RWPE1 (cell line): ENCODE data around the gene SBNO2.

Experiments
- CTCF ChIA-PET: fragments of 350-600 bp; sonication (Branson Sonifier 250); formaldehyde crosslinking; extraction: SDS; loops from one replicate; lab custom pipeline; 2021; lab: Yijun Ruan, JAX
- POLR2A ChIA-PET: fragments of 400-600 bp; formaldehyde crosslinking; extraction: SDS; loops from one replicate; lab custom pipeline; 2020; ENCODE audit warnings: antibody characterized with exemption; ENCODE audit not compliant: low non-redundant PET; lab: Yijun Ruan, JAX
- DNase-seq: peaks from one replicate; pipeline ENCODE4 v3.0.0; 2012; ENCODE audit warnings: low spot score
- H3K27ac ChIP-seq: fragments of 450-650 bp; 2 replicates; pipeline ENCODE4 v1.5.1; 2017
- TF ChIP-seq, protein P1 (sequence below): fragments of 450-650 bp; conservative IDR thresholded peaks from 2 replicates; pipeline ENCODE4 v1.5.1; 2017; ENCODE audit warnings: low read depth, mild to moderate bottlenecking

The SBNO2 gene

DNA sequence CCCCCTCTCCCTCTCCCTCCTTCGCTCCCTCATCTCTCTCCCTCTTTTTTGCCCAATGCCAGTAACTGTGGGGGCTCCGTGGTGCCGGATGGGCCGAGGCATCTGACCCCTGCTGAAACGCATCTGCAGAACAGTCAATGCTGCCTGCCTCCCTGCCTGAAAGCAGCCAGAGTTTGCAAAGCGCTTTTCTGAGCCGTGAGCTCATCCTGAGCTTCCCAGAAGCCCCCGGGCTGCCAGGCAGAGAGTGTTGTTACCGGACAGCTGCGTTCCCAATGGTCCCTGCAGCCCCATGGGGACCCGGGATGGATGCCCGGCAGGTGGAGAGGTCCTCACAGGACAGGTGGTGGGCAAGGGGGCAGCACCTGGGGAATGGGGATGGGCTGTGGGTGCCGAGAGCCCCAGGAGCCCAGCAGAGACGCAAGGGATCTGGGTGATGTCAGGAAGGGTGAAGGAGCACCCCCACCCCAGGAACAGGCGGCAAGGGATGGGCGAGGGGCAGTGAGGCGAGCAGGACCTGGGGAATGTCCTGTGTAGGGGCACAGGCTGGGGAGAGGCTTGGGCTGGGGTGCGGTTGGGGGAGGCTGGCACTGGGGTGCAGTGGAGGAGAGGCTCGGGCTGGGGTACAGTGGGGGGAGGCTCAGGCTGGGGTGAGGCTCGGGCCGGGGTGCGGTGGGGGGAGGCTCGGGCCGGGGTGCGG is 37.3 kb downstream of the SBNO2 start:
- H3K27ac ChIP-seq: peak overlapping the region; percentile 93
- ChIA-PET CTCF (no interaction called here), POLR2A (no interaction called here)
- TF ChIP-seq, protein P1, sequence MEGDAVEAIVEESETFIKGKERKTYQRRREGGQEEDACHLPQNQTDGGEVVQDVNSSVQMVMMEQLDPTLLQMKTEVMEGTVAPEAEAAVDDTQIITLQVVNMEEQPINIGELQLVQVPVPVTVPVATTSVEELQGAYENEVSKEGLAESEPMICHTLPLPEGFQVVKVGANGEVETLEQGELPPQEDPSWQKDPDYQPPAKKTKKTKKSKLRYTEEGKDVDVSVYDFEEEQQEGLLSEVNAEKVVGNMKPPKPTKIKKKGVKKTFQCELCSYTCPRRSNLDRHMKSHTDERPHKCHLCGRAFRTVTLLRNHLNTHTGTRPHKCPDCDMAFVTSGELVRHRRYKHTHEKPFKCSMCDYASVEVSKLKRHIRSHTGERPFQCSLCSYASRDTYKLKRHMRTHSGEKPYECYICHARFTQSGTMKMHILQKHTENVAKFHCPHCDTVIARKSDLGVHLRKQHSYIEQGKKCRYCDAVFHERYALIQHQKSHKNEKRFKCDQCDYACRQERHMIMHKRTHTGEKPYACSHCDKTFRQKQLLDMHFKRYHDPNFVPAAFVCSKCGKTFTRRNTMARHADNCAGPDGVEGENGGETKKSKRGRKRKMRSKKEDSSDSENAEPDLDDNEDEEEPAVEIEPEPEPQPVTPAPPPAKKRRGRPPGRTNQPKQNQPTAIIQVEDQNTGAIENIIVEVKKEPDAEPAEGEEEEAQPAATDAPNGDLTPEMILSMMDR: no peak
- DNase-seq: no peak

DNA sequence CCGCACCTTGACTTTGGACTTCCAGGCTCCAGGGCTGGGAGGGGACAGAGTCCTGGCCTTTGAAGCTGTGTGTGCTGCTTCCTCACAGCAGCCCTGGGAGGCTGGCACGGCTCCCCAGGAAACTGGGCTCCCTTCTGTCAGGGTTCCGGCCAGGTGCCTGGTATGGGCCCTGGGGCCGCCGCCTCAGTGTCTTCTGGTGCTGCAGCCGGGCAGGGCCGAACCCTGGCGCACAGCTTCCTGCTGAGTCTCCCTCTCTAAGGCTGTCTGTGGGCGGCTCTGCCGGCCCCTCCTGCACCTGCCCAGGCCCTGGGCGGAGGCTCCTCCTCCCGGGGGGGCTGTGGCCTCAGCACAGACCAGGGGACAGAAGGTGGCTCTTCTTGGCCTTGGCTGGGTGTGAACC is 37.9 kb downstream of the SBNO2 start:
- peak overlapping the region; percentile 93 for H3K27ac ChIP-seq
- ChIA-PET POLR2A (no interaction called here), CTCF (no interaction called here)
- TF ChIP-seq, protein P1: no peak
- no peak for DNase-seq

GRCh38 chr19:1135454-1135853 is 38.6 kb downstream of the SBNO2 start:
- TF ChIP-seq, protein P1: no peak
- H3K27ac ChIP-seq: peak overlapping the region; percentile 93
- no peak for DNase-seq
- CTCF ChIA-PET: no interaction called here
- POLR2A ChIA-PET: no interaction called here

DNA sequence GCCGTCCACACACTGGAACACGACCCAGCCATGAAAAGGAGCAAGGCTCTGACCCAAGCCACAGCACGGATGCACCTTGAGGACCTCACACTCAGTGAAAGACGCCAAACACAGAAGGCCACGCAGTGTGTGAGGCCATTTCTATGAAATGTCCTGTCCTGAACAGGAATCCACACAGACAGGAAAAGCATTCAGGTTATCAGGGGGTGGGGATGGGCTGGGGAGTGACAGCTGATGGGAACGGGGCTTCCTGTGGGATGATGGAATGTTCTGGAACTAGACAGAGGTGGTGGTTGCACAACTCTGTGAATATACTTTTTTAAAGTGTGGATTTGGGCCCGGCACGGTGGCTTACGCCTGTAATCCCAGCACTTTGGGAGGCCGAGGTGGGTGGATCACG is 39.6 kb downstream of the SBNO2 start:
- POLR2A ChIA-PET: no interaction called here
- CTCF ChIA-PET: interaction anchor here (1.4 kb wide), 1 partner anchor 21 kb away, joined by 7 read pairs; no protein-coding TSS in a partner anchor

GRCh38 chr19:1133471-1133929 is 40.6 kb downstream of the SBNO2 start:
- ChIA-PET POLR2A (interaction anchor here (0.6 kb wide), 1 partner anchor 98 kb away, joined by 3 read pairs; no protein-coding TSS in a partner anchor), CTCF (interaction anchor here (0.6 to 1.4 kb wide), 2 partner anchors 21 to 33 kb away, joined by 4 to 7 read pairs; no protein-coding TSS in a partner anchor)
- TF ChIP-seq, protein P1: no peak
- H3K27ac ChIP-seq: peak overlapping the region; percentile 93
- peak; percentile 69 for DNase-seq

More for the DNA sequence above, 39.6 kb downstream of the SBNO2 start:
- no peak for DNase-seq
- TF ChIP-seq, protein P1: no peak
- H3K27ac ChIP-seq: peak overlapping the region; percentile 93

GRCh38 chr19:1132552-1133383 is 41.3 kb downstream of the SBNO2 start:
- POLR2A ChIA-PET: no interaction called here

More at GRCh38 chr19:1132552-1133383, 41.3 kb downstream of the SBNO2 start:
- CTCF ChIA-PET: interaction anchor here (0.6 to 1.4 kb wide), 3 partner anchors 20 to 60 kb away, joined by 3 to 7 read pairs (median 4); no protein-coding TSS in a partner anchor
- no peak for DNase-seq
- TF ChIP-seq, protein P1: no peak
- peak overlapping the region; percentile 93 for H3K27ac ChIP-seq
